ENCODE results near the gene FMO5. TPM values are rescaled to one million over a fixed set of nuclear protein-coding genes. Genes with fewer than 3 reads are reported as not detected.

Gene FMO5
- total RNA-seq (2016; rRNA removed; fragmentation: Illumina TruSeq; extraction: Trizol) (48.2 and 59.5 TPM in 2 replicates), polyA plus RNA-seq (2011; rRNA removed) (149 and 155 TPM in 2 replicates), polyA minus RNA-seq (2011; rRNA and poly(A)+ RNA removed; ENCODE audit: low replicate concordance) (82.4 TPM in 1 of 2 replicates, not detected in the other), Bru-seq, nascent RNA (percentile 98 among the genes with signal in this experiment), BruChase-seq, experiment 1, labeled RNA remaining after a 6-hour chase (percentile 95 among the genes with signal in this experiment), BruChase-seq, experiment 2, labeled RNA remaining after a 2-hour chase (percentile 95 among the genes with signal in this experiment)
- 6.8 and 6.9 TPM in 2 replicates for total RNA-seq (2016; cell fraction: cytosol; rRNA removed; fragmentation: Illumina TruSeq; extraction: Trizol; ENCODE audit: low read depth)
- 49.0 and 63.7 TPM in 2 replicates for total RNA-seq (2016; cell fraction: insoluble cytoplasmic fraction; rRNA removed; fragmentation: Illumina TruSeq; extraction: Trizol)
- total RNA-seq (2016; cell fraction: membrane; rRNA removed; fragmentation: Illumina TruSeq; extraction: Trizol) = 11.1 and 12.7 TPM in 2 replicates
- 47.7 and 49.9 TPM in 2 replicates for total RNA-seq (2016; cell fraction: nucleus; rRNA removed; fragmentation: Illumina TruSeq; extraction: Trizol)
- 56.2 and 104 TPM in 2 replicates for polyA plus RNA-seq (2011; cell fraction: cytosol; rRNA removed)
- 198 and 259 TPM in 2 replicates for polyA plus RNA-seq (2011; cell fraction: nucleus; rRNA removed)
- 240 and 305 TPM in 2 replicates for polyA plus RNA-seq (2012)
- 1.7 and 1.8 TPM in 2 replicates for polyA plus RNA-seq (2016; cell fraction: cytosol; fragmentation: Illumina TruSeq; extraction: Trizol; ENCODE audit: low read depth)
- 40.5 and 43.0 TPM in 2 replicates for polyA plus RNA-seq (2016; cell fraction: insoluble cytoplasmic fraction; fragmentation: Illumina TruSeq; extraction: Trizol; ENCODE audit: low read depth)
- polyA plus RNA-seq (2016; cell fraction: membrane; fragmentation: Illumina TruSeq; extraction: Trizol; ENCODE audit: low read depth) = 4.7 TPM in 2 replicates
- 48.3 and 48.5 TPM in 2 replicates for polyA plus RNA-seq (2016; cell fraction: nucleus; fragmentation: Illumina TruSeq; extraction: Trizol; ENCODE audit: insufficient read depth, low read depth)
- polyA minus RNA-seq (2011; cell fraction: cytosol; rRNA and poly(A)+ RNA removed) = 87.4 and 116 TPM in 2 replicates
- polyA minus RNA-seq (2011; cell fraction: nucleus; rRNA and poly(A)+ RNA removed) = 369 and 460 TPM in 2 replicates
- long read RNA-seq, experiment 1, transcript FMO5-201 (9 exons, 2,632 nt) = major isoform, 29 of 93 reads
- long read RNA-seq, experiment 1, partial matches to known transcripts = 23 of 93 reads
- long read RNA-seq, experiment 1, other reads (novel, unspliced or antisense) = 38 of 93 reads
- long read RNA-seq, experiment 2, transcript FMO5-201 (9 exons, 2,632 nt) = major isoform, 22 of 194 reads
- long read RNA-seq, experiment 2, partial matches to known transcripts = 121 of 194 reads
- long read RNA-seq, experiment 2, other reads (novel, unspliced or antisense) = 49 of 194 reads

DNA sequence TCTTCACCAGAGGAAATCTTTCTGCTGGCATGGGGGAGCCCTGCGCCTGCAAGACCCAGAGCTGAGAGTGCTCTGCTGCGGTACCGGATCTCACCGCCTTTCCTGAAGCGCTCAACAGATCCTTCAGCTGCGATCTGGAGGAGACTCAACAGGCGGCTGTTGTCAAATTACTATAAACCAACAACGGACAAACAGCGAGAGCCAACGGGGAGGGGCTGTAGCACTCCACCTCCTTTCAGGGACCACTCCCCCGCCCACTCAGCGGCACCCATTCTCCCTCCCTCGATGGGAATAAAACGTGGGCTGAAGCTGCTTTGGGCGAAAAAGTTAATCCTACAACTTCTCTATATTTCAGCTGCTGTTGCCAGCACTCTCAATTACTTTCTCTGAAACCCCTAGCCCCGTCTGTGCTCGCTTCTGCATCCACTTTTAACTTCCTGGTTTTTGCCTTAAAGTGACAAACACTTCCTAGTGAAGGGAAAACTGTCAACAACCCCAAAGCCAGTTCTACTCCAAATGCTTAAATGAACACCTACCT, at the start of gene FMO5:
Gene FMO5, minus strand, starts transcription at position 147 of the 538 bp plus-strand sequence. CDS start 310 bp downstream, outside the sequence.
- Histone ChIP-seq H4K20me1 (ENCODE audit: insufficient read depth, low read length) (no peaks in the 10 kb centered on the region), H2AFZ (ENCODE audit: low read length) (no peak within 1 kb of the TSS), H3K4me1 (ENCODE audit: insufficient read depth, low read length) (peaks cover 59% of the 10 kb centered on the region), H3K4me2 (ENCODE audit: low read depth, low read length) (peak within 1 kb of the TSS; percentile 98), H3K36me3 (replicated peaks in 1 of 2; ENCODE audit: control insufficient read depth in 1 of 2, insufficient read depth in 2 of 2, low read length in 2 of 2) (peaks cover 0 to 2% of the 10 kb centered on the region in 2 experiments; a peak in 1 of 5 replicates), H3K4me3 (replicated peaks in 1 of 3; ENCODE audit: insufficient read depth in 1 of 3, low read depth in 2 of 3, low read length in 3 of 3) (peak within 1 kb of the TSS; percentile 62 to 80 (median 69)), H3K9me3 (ENCODE audit: low read length) (no peaks in the 10 kb centered on the region), H3K27ac (ENCODE audit: extremely low read length, insufficient read depth, low read length) (peak within 1 kb of the TSS; percentile 74), H3K27me3 (ENCODE audit: control insufficient read depth in 1 of 2, insufficient read depth in 2 of 2, low read length in 2 of 2) (no peaks in the 10 kb centered on the region; a peak in 1 of 5 replicates), H3K9ac (ENCODE audit: insufficient read depth, low read depth, low read length) (peak within 1 kb of the TSS; percentile 78), H3K79me2 (ENCODE audit: insufficient read depth, low read length) (peaks cover 52% of the 10 kb centered on the region)
- intact Hi-C loops (cut with micrococcal nuclease; ENCODE audit: unreplicated experiment) = loop anchor here (2.0 kb wide), 1 partner anchor 14 kb away; no protein-coding TSS in a partner anchor
- POLR2A ChIA-PET = interaction anchor here (0.5 to 7.1 kb wide), 10 partner anchors 9 to 53 kb away, joined by 3 to 100 read pairs (median 6); partner anchors contain the start of genes CHD1L and PRKAB2
- CTCF ChIA-PET (ENCODE audit: low intra/inter-chr PET ratio, low total read pairs) = interaction anchor here (0.6 to 2.0 kb wide), 3 partner anchors 13 to 19 kb away, joined by 3 to 16 read pairs (median 3); partner anchors contain the start of gene CHD1L
- DNase-seq (ENCODE audit: low spot score) = no peak
- no peak for FAIRE-seq
- BruUV-seq (replicated peaks) = TSS peak; percentile 48
- 24% methylated on average over 14 of the region's 17 CpGs for WGBS (ENCODE audit: low lambda C conversion rate)
- in situ Hi-C loops (cut with HindIII; ENCODE audit: extremely low pct_ligation_motif_present, low pct_unique_long_range_greater_than_20kb) = no loop called here
- ATAC-seq = peak; percentile 93
- peak; percentile 45; the same call in 1 of the 2 replicates for TF ChIP-seq HDAC1 (CRISPR knock-in tag; IDR thresholded peaks at IDR 0.05)
- TF ChIP-seq, protein P1, sequence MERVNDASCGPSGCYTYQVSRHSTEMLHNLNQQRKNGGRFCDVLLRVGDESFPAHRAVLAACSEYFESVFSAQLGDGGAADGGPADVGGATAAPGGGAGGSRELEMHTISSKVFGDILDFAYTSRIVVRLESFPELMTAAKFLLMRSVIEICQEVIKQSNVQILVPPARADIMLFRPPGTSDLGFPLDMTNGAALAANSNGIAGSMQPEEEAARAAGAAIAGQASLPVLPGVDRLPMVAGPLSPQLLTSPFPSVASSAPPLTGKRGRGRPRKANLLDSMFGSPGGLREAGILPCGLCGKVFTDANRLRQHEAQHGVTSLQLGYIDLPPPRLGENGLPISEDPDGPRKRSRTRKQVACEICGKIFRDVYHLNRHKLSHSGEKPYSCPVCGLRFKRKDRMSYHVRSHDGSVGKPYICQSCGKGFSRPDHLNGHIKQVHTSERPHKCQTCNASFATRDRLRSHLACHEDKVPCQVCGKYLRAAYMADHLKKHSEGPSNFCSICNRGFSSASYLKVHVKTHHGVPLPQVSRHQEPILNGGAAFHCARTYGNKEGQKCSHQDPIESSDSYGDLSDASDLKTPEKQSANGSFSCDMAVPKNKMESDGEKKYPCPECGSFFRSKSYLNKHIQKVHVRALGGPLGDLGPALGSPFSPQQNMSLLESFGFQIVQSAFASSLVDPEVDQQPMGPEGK (CRISPR knock-in tag; IDR thresholded peaks at IDR 0.05) = peak; percentile 77
- peak; percentile 31 for TF ChIP-seq ELF3 (CRISPR knock-in tag; IDR thresholded peaks at IDR 0.05)
- TF ChIP-seq MXD1 (CRISPR knock-in tag; IDR thresholded peaks at IDR 0.05) = 0 out of 2 replicates have a peak, but pooled peaks have one; percentile 45
- TF ChIP-seq CSRNP1 (CRISPR knock-in tag; IDR thresholded peaks at IDR 0.05) = no peak
- peak; percentile 40; the same call in 1 of the 2 replicates for TF ChIP-seq HOXA3 (CRISPR knock-in tag; IDR thresholded peaks at IDR 0.05)
- 0 out of 2 replicates have a peak, but pooled peaks have one; percentile 26 for TF ChIP-seq ZNF205 (CRISPR knock-in tag; IDR thresholded peaks at IDR 0.05)
- TF ChIP-seq TOE1 (CRISPR knock-in tag; IDR thresholded peaks at IDR 0.05) = no peak
- no peak for TF ChIP-seq SRF (IDR thresholded peaks at IDR 0.05; ENCODE audit: low read depth, low read length)
- TF ChIP-seq ZNF766 (CRISPR knock-in tag; IDR thresholded peaks at IDR 0.05; ENCODE audit: borderline replicate concordance) = peak; percentile 39; the same call in 1 of the 2 replicates
- TF ChIP-seq SNRNP70 (IDR thresholded peaks at IDR 0.05; ENCODE audit: low read depth, low read length) = no peak
- 0 out of 2 replicates have a peak, but pooled peaks have one; percentile 23 for TF ChIP-seq ZNF235 (CRISPR knock-in tag; IDR thresholded peaks at IDR 0.05; ENCODE audit: borderline replicate concordance)
- 0 out of 2 replicates have a peak, but pooled peaks have one; percentile 11 for TF ChIP-seq ZMYM3 (CRISPR knock-in tag; IDR thresholded peaks at IDR 0.05)
- TF ChIP-seq RARA (CRISPR knock-in tag; IDR thresholded peaks at IDR 0.05) = 0 out of 2 replicates have a peak, but pooled peaks have one; percentile 22

Measured in HepG2 (cell line).